Measurements from ENCODE around the gene ALPK1.

DNA sequence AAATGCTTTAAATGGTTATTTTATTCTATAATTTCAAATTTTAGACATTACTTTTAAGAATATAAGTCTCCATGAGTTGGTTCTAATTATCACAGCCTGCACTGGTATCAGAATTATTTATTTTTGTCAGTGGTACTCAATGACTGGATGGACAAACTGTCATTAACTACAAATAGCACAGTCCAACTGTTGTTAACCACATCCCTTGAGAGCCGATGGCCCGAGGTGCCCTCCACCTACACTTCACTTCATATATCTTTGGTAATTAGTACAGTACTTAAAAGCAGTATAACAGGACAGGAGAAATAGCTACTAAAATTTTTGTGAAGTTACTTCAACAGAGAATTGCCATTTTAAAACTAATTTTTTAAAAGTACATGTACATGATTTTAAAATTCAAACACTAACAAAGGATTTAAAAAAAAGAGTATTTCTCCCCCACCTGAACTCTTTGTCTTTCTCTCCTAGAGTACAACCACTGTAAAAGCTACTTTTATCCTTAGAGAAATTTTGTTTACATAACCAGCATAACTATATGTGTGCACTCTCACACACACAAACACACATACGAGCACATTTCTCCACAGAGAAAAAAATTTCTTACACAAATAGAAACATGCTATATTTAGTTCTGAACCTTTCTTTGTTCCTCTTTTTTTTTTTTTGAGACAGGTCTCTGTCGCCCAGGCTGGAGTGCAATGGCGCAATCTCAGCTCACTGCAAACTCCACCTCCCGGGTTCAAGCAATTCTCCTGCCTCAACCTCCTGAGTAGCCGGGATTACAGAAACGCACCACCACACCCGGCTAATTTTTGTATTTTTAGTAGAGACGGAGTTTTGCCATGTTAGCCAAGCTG, 17.9 kb upstream of the ALPK1 start:
- TF ChIP-seq, protein P1, sequence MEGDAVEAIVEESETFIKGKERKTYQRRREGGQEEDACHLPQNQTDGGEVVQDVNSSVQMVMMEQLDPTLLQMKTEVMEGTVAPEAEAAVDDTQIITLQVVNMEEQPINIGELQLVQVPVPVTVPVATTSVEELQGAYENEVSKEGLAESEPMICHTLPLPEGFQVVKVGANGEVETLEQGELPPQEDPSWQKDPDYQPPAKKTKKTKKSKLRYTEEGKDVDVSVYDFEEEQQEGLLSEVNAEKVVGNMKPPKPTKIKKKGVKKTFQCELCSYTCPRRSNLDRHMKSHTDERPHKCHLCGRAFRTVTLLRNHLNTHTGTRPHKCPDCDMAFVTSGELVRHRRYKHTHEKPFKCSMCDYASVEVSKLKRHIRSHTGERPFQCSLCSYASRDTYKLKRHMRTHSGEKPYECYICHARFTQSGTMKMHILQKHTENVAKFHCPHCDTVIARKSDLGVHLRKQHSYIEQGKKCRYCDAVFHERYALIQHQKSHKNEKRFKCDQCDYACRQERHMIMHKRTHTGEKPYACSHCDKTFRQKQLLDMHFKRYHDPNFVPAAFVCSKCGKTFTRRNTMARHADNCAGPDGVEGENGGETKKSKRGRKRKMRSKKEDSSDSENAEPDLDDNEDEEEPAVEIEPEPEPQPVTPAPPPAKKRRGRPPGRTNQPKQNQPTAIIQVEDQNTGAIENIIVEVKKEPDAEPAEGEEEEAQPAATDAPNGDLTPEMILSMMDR (IDR thresholded peaks at IDR 0.05; ENCODE audit: poor library complexity, severe bottlenecking): no peak
- no peak for TF ChIP-seq RAD21 (conservative IDR thresholded peaks at IDR 0.05)
- TF ChIP-seq EZH2 (IDR thresholded peaks at IDR 0.05; ENCODE audit: borderline replicate concordance, insufficient read depth, low read length, poor library complexity, severe bottlenecking): no peak
- no peak for TF ChIP-seq TAF1 (IDR thresholded peaks at IDR 0.05; ENCODE audit: low read depth)
- TF ChIP-seq EP300 (conservative IDR thresholded peaks at IDR 0.05; ENCODE audit: poor library complexity, severe bottlenecking): no peak
- TF ChIP-seq POLR2AphosphoS5 (IDR thresholded peaks at IDR 0.05): no peak
- TF ChIP-seq SMC3 (conservative IDR thresholded peaks at IDR 0.05; ENCODE audit: poor library complexity): no peak

Measured in neural cell (in vitro differentiated cells).